Stimulated activated CD8-positive, alpha-beta memory T cell treated with anti-CD3 and anti-CD28 coated beads, Interleukin-15, amount 100 ng/mL, for 48 hours (primary cell): Measurements from ENCODE around the gene HOXC12.

ENCODE experiments used
- DNase-seq, 2 donors: peaks; one replicate each; pipeline ENCODE4 v3.0.0-alpha.2; 2020; ENCODE audit warnings: low read depth in 2 of 2

HOXC12 gene

DNA sequence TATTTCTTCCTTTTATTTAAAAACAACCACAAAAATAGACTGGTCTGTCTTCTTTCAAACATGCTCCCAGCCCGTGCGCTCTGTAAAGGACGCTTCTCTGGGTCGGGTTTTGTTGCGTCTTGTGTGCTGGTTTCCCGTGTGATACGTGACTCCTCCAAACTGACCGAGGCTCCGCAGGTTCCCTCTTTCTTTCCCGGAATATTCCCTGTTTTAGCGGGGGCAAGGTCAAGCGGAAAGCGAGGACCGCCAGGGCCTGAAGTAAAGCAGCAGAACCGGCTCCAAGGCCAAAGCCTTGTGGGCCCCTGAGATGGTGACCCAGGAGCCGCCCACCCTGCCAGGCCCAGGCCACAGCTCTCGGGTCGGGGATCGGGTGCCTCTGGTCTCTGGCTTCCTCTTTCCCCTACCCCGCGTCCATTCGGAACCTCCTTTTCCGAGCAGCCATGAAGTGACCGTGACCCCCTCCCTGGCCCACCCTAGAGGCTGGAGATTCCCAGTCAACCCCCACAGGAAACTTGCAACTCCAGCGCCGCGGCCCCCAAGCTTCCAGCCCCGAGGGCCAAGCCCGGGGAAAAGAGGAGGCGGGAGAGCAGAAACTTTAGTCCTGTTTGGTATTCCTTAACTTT is 29.4 kb downstream of the HOXC12 start:
- DNase-seq: no peak

DNA sequence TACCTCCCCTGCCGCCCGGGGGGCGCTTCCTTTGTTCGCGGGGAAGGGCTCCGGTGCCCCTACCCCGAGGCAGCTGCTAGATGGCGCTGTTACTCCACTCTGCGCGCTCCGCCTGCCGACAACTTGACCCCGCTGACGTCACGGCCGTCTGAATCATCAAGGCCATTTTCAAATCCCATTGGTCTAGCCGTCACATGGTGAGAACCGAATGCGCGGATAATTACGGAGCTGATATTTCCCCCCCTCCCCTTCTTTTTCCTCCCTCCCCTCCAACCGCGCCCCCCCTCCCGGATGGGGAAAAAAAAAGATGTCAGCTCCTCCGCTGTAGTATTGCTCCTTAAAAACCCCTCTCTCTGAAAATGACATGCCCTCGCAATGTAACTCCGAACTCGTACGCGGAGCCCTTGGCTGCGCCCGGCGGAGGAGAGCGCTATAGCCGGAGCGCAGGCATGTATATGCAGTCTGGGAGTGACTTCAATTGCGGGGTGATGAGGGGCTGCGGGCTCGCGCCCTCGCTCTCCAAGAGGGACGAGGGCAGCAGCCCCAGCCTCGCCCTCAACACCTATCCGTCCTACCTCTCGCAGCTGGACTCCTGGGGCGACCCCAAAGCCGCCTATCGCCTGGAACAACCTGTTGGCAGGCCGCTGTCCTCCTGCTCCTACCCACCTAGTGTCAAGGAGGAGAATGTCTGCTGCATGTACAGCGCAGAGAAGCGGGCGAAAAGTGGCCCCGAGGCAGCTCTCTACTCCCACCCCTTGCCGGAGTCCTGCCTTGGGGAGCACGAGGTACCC is 30.4 kb downstream of the HOXC12 start, which contains the start of gene HOXC10:
Gene HOXC10 (plus strand): TSS at position 246 of the 791 bp plus-strand sequence. CDS start 114 bp downstream, at position 360.
- peak; percentile 77 to 81 for DNase-seq

DNA sequence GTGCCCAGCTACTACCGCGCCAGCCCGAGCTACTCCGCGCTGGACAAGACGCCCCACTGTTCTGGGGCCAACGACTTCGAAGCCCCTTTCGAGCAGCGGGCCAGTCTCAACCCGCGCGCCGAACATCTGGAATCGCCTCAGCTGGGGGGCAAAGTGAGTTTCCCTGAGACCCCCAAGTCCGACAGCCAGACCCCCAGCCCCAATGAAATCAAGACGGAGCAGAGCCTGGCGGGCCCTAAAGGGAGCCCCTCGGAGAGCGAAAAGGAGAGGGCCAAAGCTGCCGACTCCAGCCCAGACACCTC is 30.9 kb downstream of the HOXC12 start:
- no peak for DNase-seq

DNA sequence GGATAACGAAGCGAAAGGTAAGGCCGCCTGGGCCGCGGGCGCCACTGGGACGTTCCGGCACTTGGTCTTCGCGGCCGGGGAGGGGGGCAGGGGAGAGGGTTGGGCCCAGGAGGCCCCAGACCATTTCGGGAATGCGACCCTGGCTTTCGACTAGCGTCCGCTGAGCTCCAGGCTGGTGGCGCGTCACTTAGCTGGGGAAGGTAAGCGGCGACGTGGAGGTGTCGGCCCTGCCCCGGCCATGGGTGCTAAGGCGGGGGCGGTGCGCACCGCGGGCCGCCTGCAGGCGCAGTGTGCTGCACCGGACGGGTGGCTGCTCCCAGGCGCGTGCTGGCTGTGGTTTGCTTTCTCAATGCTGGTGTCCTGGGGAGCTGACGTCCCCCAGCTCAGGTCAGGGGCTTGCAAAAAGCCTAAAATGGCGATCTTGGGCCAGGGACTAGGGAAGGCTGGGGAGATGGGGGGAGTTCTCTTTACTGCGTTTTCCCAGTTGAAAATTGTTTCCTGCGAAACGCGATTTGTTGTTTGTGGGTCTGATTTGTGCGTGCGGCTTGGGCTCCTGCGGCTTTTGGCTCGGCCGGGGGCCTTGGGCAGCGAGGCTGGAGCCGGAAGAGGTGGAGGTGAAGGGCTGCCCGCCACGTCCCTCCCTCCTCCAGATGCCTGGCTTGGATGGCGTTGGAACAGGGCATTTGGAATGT is 31.4 kb downstream of the HOXC12 start:
- no peak for DNase-seq

DNA sequence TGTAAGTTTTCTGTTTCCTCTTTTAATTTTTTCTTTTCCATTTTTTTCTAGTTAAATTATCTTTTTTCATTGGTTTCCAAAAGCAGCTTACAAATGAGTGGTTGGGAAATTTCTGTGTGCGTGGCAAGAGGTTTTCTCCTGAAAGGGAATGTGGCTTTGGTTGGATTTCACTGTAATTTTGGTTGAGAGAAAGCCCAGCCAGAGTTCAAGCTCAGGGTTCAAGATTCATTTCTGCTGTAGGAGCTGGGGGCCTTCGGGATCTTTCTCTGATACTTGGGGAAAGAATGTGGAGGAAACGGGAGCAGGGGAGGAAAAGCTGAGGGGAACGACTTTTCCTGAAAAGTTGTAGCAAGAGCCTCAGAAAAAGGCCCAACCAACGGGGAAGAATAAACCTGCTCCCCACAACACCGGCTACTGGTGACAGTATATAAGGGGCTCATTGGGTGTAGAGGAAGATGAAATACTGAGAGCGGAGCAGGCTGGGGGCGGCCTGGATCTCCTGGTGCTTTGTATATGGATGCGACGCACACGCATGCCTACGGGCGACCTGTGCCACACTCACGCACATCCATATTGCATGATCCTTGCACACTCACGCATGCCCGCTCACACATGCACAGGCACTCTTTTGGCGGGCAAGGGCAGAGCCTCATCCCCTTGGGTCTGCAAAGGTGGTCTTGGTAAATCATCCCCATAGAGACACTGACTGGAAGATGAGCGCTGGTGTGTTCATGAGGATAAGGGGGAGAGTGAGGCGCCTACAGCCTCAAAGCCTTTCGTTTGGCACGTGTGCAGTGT is 32.2 kb downstream of the HOXC12 start:
- DNase-seq: no peak

DNA sequence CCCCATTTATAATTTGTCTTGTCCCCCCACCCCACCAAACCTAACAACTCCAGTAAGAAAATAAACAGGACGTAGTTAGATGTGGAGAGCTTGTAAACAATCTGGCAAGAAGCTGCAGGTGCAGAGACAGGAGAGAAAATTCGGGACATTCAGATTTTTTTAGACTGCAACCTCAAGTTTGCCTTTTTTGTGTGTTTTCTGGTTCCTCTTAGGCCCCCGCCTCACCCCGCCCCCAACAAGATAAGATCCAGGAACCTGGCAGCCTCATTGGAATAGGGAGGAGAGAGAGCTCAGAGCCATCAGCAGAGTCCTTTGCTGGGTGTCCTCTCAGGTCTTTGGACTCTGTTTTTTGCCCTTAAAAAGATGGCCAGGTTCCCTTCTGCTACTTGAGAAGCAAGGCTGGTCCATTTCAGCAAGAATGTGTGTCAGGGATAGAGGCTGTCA is 33.1 kb downstream of the HOXC12 start:
- DNase-seq: no peak

DNA sequence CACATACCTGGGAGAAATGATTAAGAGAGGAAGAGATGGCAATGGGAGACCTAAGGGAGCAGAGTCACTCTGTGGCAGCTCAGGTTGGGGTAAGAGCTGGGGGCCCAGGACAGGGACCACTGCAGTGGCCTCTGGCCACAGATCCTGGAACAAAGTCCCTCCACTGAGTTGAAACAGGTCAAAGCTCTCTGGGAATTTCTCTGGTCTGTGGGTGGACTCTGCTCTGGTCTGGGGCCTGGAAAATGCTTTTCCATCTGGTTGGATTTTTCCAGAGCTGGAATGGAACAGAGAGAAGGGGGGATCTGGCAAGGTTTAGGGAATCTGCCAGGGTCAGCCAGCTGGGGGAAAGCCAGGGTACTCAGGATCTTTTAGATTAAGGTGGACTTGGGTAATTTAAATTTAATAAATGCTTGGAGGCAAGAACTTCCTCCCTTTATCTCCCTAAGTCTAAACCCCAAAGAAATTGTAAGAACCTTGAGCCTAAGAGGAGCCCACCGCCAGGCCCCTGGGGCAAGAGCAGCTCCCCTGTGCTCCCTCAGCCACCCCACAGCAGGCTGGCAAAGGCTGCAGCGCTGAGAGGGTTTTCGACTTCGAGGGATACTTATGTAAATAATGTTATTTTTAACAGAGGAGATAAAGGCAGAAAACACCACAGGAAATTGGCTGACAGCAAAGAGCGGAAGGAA is 34.0 kb downstream of the HOXC12 start:
- DNase-seq: no peak

DNA sequence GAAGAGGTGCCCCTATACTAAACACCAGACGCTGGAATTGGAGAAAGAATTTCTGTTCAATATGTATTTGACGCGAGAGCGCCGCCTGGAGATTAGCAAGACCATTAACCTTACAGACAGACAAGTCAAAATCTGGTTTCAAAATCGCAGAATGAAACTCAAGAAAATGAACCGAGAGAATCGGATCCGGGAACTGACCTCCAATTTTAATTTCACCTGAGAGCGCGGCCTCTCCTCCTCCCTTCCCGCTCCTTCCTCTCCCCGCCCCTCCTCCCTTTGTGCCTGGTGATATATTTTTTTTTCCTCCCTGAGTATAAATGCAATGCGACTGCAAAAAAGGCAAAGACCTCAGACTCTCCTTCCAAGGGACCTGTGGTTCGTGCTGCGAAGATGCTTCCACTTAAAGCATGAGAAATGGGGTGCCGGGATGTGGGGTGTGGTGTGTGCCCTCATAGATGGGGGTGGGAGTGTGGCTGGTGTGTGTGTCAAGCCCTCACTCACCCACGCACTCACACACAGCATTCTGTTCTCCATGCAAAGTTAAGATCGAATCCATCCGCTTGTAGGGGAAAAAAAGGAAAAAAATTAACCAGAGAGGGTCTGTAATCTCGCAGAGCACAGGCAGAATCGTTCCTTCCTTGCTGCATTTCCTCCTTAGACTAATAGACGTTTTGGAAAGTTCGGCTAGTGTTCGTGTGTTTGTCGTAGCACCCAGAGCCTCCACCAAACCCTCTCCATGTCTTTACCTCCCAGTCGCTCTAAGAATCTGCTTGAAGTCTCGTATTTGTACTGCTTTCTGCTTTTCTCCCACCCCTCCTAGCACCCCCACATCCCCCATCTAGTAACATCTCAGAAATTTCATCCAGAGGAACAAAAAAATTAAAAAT is 34.8 kb downstream of the HOXC12 start:
- no peak for DNase-seq

DNA sequence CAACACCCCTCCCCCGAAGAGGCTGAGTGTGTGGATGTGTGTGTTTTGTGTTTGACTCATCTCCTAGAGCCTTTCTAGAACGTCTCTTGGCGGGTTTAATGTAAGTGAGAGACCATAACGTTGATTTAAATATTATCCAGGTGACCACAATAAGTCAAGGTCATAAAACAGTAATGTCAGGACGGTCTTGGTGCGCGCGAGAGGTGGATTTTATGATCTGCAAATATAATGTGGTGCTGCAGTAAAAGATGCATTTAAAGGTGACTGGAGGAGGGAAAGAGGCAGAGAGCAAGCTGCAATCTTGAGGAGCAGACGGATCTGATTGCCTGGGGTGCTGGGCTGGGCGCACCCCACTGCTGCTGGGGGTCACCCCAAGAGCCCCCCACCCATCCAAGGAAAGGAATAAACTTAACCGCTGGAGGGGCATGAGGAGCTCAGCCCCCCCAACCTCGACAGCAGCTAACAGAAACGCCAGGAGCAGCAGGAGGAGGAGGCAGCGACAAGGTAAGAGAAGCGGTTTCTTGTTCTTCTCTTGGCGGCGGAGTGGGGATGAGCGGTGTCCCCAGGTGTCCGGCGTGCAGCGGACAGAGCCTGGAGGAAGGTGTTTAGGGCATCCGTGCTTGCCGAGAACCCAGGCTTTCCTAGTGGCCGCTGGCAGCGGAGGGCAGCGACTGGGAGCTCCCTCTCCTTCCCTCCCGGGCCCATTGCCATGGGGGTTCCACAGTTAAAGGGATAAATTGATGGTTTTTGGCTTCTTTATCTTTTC is 35.8 kb downstream of the HOXC12 start:
- DNase-seq: no peak

DNA sequence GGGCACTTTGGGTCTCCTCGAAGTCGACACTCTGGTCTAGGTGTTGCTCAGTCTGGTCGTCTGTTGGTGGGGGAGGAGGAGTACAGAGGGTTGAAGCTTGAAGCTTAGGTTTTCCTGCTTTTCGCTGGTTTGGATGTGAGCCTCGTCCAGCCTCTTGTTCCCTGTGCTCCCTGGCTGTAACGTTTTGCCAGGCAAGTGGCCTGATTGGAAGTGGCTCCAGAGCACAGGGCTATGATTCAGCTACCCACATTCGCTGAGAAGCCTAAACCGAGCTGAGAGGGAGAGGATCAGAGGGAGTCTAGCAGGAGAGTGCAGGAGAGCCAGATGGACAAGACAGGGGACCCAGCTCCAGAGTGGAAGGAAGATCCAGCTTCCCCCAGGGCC is 36.4 kb downstream of the HOXC12 start:
- no peak for DNase-seq

DNA sequence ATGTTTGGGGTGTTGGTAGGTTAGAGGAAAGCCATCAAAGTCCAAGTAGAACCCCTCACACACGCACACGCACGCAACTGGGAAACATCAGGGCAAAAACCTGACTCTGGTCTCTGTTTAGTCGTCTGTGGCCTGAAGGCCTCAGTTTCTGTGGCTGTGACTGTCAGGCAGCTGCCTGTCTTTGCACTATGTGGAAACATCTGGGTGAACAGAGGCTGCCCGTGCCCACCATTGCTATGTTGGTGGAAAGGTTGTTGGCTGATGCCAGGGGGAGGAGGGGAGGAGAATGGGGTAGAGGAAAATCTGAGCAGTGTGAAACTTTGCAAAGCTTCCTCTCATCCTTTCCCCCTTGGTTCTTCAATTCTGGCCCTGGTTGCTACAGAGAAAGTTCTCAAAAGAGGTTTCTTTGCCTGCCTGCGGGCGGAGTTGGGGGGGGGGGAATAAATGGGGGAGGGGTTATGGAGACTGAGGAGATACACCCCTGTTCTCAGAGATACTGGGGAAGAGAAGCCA is 37.7 kb downstream of the HOXC12 start:
- no peak for DNase-seq

DNA sequence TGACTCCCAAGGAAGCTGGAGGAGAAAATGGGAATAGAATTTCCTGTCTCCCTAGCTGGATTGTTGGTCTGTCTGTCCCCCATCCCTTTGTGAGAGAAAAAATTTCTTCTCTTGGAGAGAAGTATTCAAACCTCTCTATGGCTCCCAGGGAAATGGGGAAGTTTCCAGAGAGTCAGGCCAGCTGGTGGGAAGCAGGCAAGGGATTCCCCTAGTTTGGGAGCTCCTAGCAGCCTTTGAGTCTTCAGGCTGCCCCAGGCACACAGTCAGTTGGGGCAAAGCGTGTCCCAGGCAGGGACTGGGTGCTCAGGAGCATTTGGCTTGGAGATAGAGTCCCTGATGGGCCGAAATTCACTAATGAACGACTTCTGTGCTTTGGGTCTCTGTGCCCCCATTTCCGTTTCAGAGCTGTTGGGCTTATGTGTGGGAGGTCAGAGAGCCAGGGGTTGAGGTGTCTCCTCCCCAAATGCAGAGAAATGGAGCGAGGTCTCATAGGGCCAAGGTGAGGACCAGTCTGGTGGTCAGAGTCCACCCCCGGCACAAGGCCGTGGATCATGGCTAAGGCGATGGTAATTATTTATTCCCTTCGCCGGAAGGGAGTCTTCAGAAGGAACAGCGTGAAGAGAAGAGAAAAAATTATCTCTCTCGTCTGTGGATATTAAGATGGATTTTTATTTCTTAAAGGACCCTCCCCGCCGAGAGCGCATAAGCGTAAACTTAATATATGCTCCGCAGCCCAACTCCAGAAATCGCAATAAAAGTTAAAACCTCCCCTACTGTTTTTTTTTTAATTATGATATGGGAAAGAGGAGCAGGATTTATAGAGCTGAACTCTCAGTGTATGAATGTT is 38.7 kb downstream of the HOXC12 start:
- no peak for DNase-seq

DNA sequence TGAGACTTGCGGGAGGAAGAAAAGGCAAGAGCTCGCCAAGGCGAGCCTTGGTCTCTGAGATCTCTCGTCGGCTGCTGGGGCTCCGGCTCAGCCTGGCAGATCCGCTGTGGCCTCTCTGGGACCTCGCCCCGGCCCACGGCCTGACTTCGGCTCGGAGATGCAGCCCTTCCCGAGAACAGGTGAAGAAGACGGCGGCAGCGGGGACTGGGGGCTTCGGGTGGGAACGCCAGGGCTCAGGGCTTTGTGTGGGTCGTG is 39.2 kb downstream of the HOXC12 start:
- DNase-seq: no peak

DNA sequence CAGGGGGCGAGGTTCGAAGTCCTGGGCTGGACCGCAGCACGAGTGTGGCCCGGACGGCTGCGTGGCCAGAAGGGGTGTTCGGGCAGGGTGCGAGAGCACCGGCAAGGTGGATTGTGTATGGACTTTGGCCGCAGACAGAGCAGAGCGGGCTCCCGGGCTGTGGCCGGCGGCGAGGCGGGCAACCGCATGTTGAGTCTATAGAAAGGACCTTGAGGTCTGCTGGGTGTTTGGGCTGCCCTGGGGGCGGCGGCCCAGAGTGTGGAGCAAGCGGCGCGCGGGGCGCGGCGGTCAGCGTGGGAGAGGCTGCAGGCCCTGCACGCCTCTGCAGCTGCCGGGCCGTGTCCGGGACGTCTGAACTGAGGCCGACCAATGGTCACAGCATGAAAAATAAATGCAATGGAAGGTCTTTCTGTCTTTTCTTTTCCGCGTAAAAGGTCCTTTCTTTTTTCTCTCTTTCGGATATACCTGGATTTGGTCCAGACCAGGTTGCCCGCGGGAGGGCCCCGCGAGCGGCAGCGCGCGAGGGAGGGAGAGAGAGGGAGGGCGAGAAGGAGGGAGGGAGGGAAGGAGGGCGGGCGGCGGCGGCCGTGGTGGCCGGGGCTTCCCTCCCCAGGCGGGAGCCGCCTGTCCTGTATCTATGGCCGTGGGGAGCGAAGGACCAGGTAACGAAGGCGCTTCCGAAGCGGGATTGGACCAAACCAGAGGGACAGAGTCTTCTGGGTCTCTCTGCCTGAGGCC is 39.7 kb downstream of the HOXC12 start:
- DNase-seq: no peak

DNA sequence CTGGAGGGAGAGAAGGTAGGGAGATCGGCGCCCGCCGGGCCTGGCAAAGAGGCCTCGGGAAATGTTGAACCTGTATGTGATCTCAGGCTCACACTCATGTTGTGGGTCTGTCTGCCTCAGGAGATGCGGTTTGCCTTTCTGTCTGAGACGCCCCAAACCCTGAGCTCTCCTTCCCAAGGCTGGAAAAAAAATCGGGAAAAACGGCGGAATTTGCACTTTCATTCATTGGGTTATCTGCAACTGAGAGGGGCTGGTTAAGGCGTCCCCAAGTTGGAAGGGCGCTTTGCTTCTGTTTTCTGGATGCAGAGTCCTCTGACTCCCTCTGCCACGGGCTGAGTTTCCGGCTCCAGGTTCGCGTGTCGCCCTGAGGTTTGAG is 40.3 kb downstream of the HOXC12 start:
- DNase-seq: no peak

DNA sequence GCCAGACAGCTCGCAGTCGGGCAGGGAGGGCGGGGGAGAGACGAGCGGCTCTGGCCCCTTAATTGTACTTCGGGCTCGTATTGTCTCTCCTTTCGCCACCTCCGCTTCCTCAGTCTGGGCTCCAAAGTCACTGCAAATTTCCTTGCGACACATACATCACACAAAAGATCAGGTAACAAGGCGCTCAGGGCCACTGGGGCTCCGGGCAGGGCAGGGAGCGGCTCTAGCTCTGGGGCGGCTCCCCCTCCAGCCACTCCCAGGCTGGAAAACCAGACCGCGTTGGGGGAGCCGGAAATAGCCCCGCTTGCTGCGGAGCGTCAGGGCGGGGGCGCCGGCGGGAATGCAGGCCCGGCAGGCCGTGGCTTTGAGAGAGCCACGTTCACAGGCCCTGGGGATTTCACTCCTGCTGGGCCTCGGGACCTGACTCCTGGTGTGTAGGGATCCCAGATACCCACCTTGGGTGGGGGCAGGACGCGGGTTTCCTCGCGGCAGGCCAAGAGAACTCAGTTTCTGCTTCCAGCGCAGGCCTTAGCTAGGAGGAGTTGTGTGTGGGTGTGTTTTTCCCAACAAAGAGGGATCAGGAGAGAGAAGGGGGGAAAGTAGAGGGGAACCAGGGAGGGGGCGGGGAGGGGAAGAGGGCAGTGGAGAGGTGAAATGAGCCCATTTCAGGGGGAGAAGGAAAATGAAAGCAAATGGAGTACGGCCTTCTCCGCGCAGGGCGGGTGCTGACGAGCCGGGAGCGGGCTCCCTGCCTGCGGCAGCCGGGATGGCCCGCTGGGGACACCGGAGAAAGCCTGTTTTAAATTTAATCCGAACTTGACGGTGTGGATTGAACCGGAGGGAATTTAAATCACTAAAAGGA is 40.9 kb downstream of the HOXC12 start:
- no peak for DNase-seq
